ACC112 (cell line): ENCODE results near the gene SLITRK2.

Source experiments
- H2AFZ ChIP-seq: fragments of 200-600 bp; sonication (generic); one replicate; pipeline ENCODE4 v1.6.0; 2017; ENCODE audit warnings: antibody characterized with exemption, low read length; ENCODE audit not compliant: unreplicated experiment
- H3K27ac ChIP-seq: fragments of 200-600 bp; sonication (generic); 2 replicates; pipeline ENCODE4 v1.5.1; 2014; ENCODE audit warnings: low read depth, mild to moderate bottlenecking, antibody characterized with exemption, low read length, moderate library complexity
- H3K27me3 ChIP-seq: fragments of 200-600 bp; sonication (generic); 2 replicates; pipeline ENCODE4 v1.6.1; 2014; ENCODE audit warnings: mild to moderate bottlenecking, antibody characterized with exemption, low read length, moderate library complexity, mixed read lengths; ENCODE audit not compliant: insufficient read depth
- H3K36me3 ChIP-seq: fragments of 200-600 bp; sonication (generic); 2 replicates; pipeline ENCODE4 v1.6.1; 2016; ENCODE audit warnings: mild to moderate bottlenecking, antibody characterized with exemption, low read length, moderate library complexity, mixed read lengths; ENCODE audit not compliant: insufficient read depth
- H3K4me1 ChIP-seq: fragments of 200-600 bp; sonication (generic); one replicate; pipeline ENCODE4 v1.6.1; 2016; ENCODE audit warnings: low read length, mixed read lengths; ENCODE audit not compliant: insufficient read depth, unreplicated experiment, control insufficient read depth
- H3K4me3 ChIP-seq: fragments of 200-600 bp; sonication (generic); 2 replicates; pipeline ENCODE4 v1.5.1; 2014; ENCODE audit warnings: mild to moderate bottlenecking, low read depth, low read length
- H3K79me2 ChIP-seq: fragments of 200-600 bp; sonication (generic); one replicate; pipeline ENCODE4 v1.6.0; 2016; ENCODE audit warnings: low read length; ENCODE audit not compliant: control insufficient read depth, unreplicated experiment, insufficient read depth

SLITRK2 gene

GRCh38 chrX:145817331-145818185 lies at the start of gene SLITRK2:
SLITRK2 (plus strand) TSS chrX:145817829; CDS start chrX:145822426, 4,597 bp downstream.
- H2AFZ ChIP-seq = no peak within 1 kb of the TSS
- H3K36me3 ChIP-seq = no peaks in the 10 kb centered on the region
- H3K79me2 ChIP-seq = no peaks in the 10 kb centered on the region
- H3K4me3 ChIP-seq = no peak within 1 kb of the TSS
- no peaks in the 10 kb centered on the region for H3K4me1 ChIP-seq
- peaks cover 31% of the 10 kb centered on the region; the same call in 1 of the 2 replicates for H3K27me3 ChIP-seq
- no peak within 1 kb of the TSS for H3K27ac ChIP-seq

GRCh38 chrX:145773006-145773405 lies 44.6 kb upstream of the SLITRK2 start:
- H3K4me1 ChIP-seq = no peaks in the 10 kb centered on the region

GRCh38 chrX:145792281-145792680 lies 25.3 kb upstream of the SLITRK2 start:
- H3K4me1 ChIP-seq = no peaks in the 10 kb centered on the region
- no peak overlapping the region for H2AFZ ChIP-seq
- H3K27me3 ChIP-seq = no peaks in the 10 kb centered on the region
- H3K27ac ChIP-seq = no peak overlapping the region
- H3K4me3 ChIP-seq = no peak overlapping the region
- H3K79me2 ChIP-seq = no peaks in the 10 kb centered on the region
- H3K36me3 ChIP-seq = no peaks in the 10 kb centered on the region

More at GRCh38 chrX:145773006-145773405, 44.6 kb upstream of the SLITRK2 start:
- H3K27ac ChIP-seq = no peak overlapping the region
- no peaks in the 10 kb centered on the region for H3K79me2 ChIP-seq
- H3K36me3 ChIP-seq = no peaks in the 10 kb centered on the region
- H3K4me3 ChIP-seq = no peak overlapping the region
- H3K27me3 ChIP-seq = no peaks in the 10 kb centered on the region
- H2AFZ ChIP-seq = no peak overlapping the region

GRCh38 chrX:145803508-145803907 lies 14.1 kb upstream of the SLITRK2 start:
- H3K79me2 ChIP-seq = no peaks in the 10 kb centered on the region
- no peaks in the 10 kb centered on the region for H3K36me3 ChIP-seq
- H3K27me3 ChIP-seq = no peaks in the 10 kb centered on the region
- no peak overlapping the region for H3K4me3 ChIP-seq
- no peak overlapping the region for H3K27ac ChIP-seq
- no peak overlapping the region for H2AFZ ChIP-seq
- no peaks in the 10 kb centered on the region for H3K4me1 ChIP-seq

- peaks cover 6% of the 10 kb centered on the region; the same call in 1 of the 2 replicates for H3K27me3 ChIP-seq
Measured at GRCh38 chrX:145813081-145813480, 4.5 kb upstream of the SLITRK2 start.

GRCh38 chrX:145816601-145817315 lies 871 bp upstream of the SLITRK2 start:
- H2AFZ ChIP-seq = no peak overlapping the region
- no peaks in the 10 kb centered on the region for H3K4me1 ChIP-seq
- H3K27ac ChIP-seq = no peak overlapping the region
- H3K36me3 ChIP-seq = no peaks in the 10 kb centered on the region
- peaks cover 24% of the 10 kb centered on the region; the same call in 1 of the 2 replicates for H3K27me3 ChIP-seq
- H3K4me3 ChIP-seq = no peak overlapping the region
- H3K79me2 ChIP-seq = no peaks in the 10 kb centered on the region

More at GRCh38 chrX:145813081-145813480, 4.5 kb upstream of the SLITRK2 start:
- H3K79me2 ChIP-seq = no peaks in the 10 kb centered on the region
- no peak overlapping the region for H3K4me3 ChIP-seq
- H3K27ac ChIP-seq = no peak overlapping the region
- no peaks in the 10 kb centered on the region for H3K36me3 ChIP-seq
- no peaks in the 10 kb centered on the region for H3K4me1 ChIP-seq
- H2AFZ ChIP-seq = no peak overlapping the region

GRCh38 chrX:145818186-145819113 lies 821 bp downstream of the SLITRK2 start:
- H3K4me3 ChIP-seq = no peak overlapping the region
- no peak overlapping the region for H2AFZ ChIP-seq
- no peaks in the 10 kb centered on the region for H3K36me3 ChIP-seq
- no peaks in the 10 kb centered on the region for H3K79me2 ChIP-seq
- H3K27me3 ChIP-seq = peaks cover 31% of the 10 kb centered on the region; the same call in 1 of the 2 replicates
- H3K4me1 ChIP-seq = no peaks in the 10 kb centered on the region
- H3K27ac ChIP-seq = no peak overlapping the region

- Histone ChIP-seq H3K4me1 (no peaks in the 10 kb centered on the region), H3K4me3 (no peak overlapping the region), H3K27ac (no peak overlapping the region), H3K27me3 (peaks cover 31% of the 10 kb centered on the region; the same call in 1 of the 2 replicates), H3K79me2 (no peaks in the 10 kb centered on the region), H2AFZ (no peak overlapping the region), H3K36me3 (no peaks in the 10 kb centered on the region)
Measured at GRCh38 chrX:145820825-145821224, 3.2 kb downstream of the SLITRK2 start.

GRCh38 chrX:145821291-145821897 lies 3.8 kb downstream of the SLITRK2 start:
- no peak overlapping the region for H3K27ac ChIP-seq
- H3K36me3 ChIP-seq = no peaks in the 10 kb centered on the region
- H3K79me2 ChIP-seq = no peaks in the 10 kb centered on the region
- H3K4me1 ChIP-seq = no peaks in the 10 kb centered on the region
- H3K4me3 ChIP-seq = no peak overlapping the region
- peaks cover 31% of the 10 kb centered on the region; the same call in 1 of the 2 replicates for H3K27me3 ChIP-seq
- no peak overlapping the region for H2AFZ ChIP-seq
